Neural cell (in vitro differentiated cells): ENCODE results near the gene IL24. TPM values are rescaled to one million over a fixed set of nuclear protein-coding genes. Genes with fewer than 3 reads are reported as not detected.

Source experiments
- H2AFZ ChIP-seq: fragments of 200-600, 300-800 bp; sonication (generic), shearing (Covaris generic); 2 replicates; pipeline ENCODE4 v1.6.0; 2014; ENCODE audit warnings: low read depth, mild to moderate bottlenecking, antibody characterized with exemption, low read length, moderate library complexity
- H3F3A ChIP-seq: fragments of 200-600 bp; shearing (Covaris generic); 2 replicates; pipeline ENCODE4 v1.6.1; 2016; ENCODE audit warnings: mild to moderate bottlenecking, moderate library complexity, mixed read lengths, antibody characterized with exemption, low read length; ENCODE audit not compliant: insufficient read depth, poor library complexity, severe bottlenecking
- H3K27ac ChIP-seq: fragments of 200-600, 300-800 bp; sonication (generic), shearing (Covaris generic); 2 replicates; pipeline ENCODE4 v1.5.1; 2014; ENCODE audit warnings: mild to moderate bottlenecking, low read length, moderate library complexity
- H3K27me3 ChIP-seq: fragments of 300-800, 200-600 bp; sonication (generic), shearing (Covaris generic); 2 replicates; pipeline ENCODE4 v1.6.0; 2014; ENCODE audit warnings: mild to moderate bottlenecking, low read depth, low read length, moderate library complexity; ENCODE audit not compliant: insufficient read depth
- H3K36me3 ChIP-seq: fragments of 300-800, 200-600 bp; sonication (generic), shearing (Covaris generic); 2 replicates; pipeline ENCODE4 v1.5.1; 2014; ENCODE audit warnings: mild to moderate bottlenecking, antibody characterized with exemption, low read length, moderate library complexity; ENCODE audit not compliant: insufficient read depth
- H3K4me2 ChIP-seq: fragments of 300-800, 200-600 bp; sonication (generic), shearing (Covaris generic); 2 replicates; pipeline ENCODE4 v1.6.0; 2014; ENCODE audit warnings: mild to moderate bottlenecking, low read length
- H3K4me3 ChIP-seq: fragments of 300-800, 200-600 bp; sonication (generic), shearing (Covaris generic); 2 replicates; pipeline ENCODE4 v1.5.1; 2014; ENCODE audit warnings: mild to moderate bottlenecking, low read length, moderate library complexity
- H3K79me2 ChIP-seq: fragments of 200-600 bp; shearing (Covaris generic); replicated peaks from 2 replicates; pipeline ENCODE4 v1.6.0; 2014; ENCODE audit warnings: mild to moderate bottlenecking, low read length, moderate library complexity; ENCODE audit not compliant: insufficient read depth
- H3K9ac ChIP-seq: fragments of 300-800, 200-600 bp; sonication (generic), shearing (Covaris generic); 2 replicates; pipeline ENCODE4 v1.6.1; 2016; ENCODE audit warnings: mild to moderate bottlenecking, low read length, mixed read lengths
- H3K9me2 ChIP-seq: fragments of 200-600 bp; shearing (Covaris generic); 2 replicates; pipeline ENCODE4 v1.6.1; 2016; ENCODE audit warnings: mild to moderate bottlenecking, low read length, mixed read lengths; ENCODE audit not compliant: insufficient read depth
- H3K9me3 ChIP-seq: fragments of 200-600, 300-800 bp; sonication (generic), shearing (Covaris generic); 2 replicates; pipeline ENCODE4 v1.6.1; 2016; ENCODE audit warnings: mild to moderate bottlenecking, mixed run types, low read length, moderate library complexity, mixed read lengths
- H4K20me1 ChIP-seq: fragments of 200-600 bp; shearing (Covaris generic); 2 replicates; pipeline ENCODE4 v1.6.1; 2016; ENCODE audit warnings: mild to moderate bottlenecking, mixed run types; ENCODE audit not compliant: insufficient read depth
- CTCF ChIP-seq: fragments of 450-650 bp; IDR thresholded peaks from 2 replicates; pipeline ENCODE4 v1.5.1; 2014; ENCODE audit warnings: antibody characterized with exemption, mild to moderate bottlenecking, moderate library complexity; ENCODE audit not compliant: poor library complexity, severe bottlenecking
- EP300 ChIP-seq: fragments of 450-650 bp; conservative IDR thresholded peaks from 2 replicates; pipeline ENCODE4 v1.6.1; 2014; ENCODE audit warnings: antibody characterized with exemption, mild to moderate bottlenecking, moderate library complexity; ENCODE audit not compliant: poor library complexity, severe bottlenecking
- EZH2 ChIP-seq: fragments of 200-600, 300-800 bp; shearing (Covaris generic), sonication (generic); IDR thresholded peaks from 2 replicates; pipeline ENCODE4 v1.6.1; 2014; ENCODE audit warnings: antibody characterized with exemption, low read length, borderline replicate concordance, mild to moderate bottlenecking; ENCODE audit not compliant: insufficient read depth, poor library complexity, severe bottlenecking
- MXI1 ChIP-seq: fragments of 450-650 bp; conservative IDR thresholded peaks from 2 replicates; pipeline ENCODE4 v1.6.1; 2014; ENCODE audit warnings: antibody characterized with exemption, mild to moderate bottlenecking; ENCODE audit not compliant: poor library complexity, severe bottlenecking
- POLR2AphosphoS5 ChIP-seq: IDR thresholded peaks from 2 replicates; pipeline ENCODE4 v1.6.1; 2012
- RAD21 ChIP-seq: fragments of 450-650 bp; conservative IDR thresholded peaks from 2 replicates; pipeline ENCODE4 v1.6.1; 2014; ENCODE audit warnings: antibody characterized with exemption, mild to moderate bottlenecking, moderate library complexity
- REST ChIP-seq: IDR thresholded peaks from 2 replicates; pipeline ENCODE4 v1.6.1; 2012; ENCODE audit warnings: borderline replicate concordance
- SMC3 ChIP-seq: fragments of 450-650 bp; conservative IDR thresholded peaks from 2 replicates; pipeline ENCODE4 v1.6.1; 2014; ENCODE audit warnings: antibody characterized with exemption, mild to moderate bottlenecking, moderate library complexity; ENCODE audit not compliant: poor library complexity
- TAF1 ChIP-seq: IDR thresholded peaks from 2 replicates; pipeline ENCODE4 v1.6.1; 2012; ENCODE audit warnings: low read depth
- polyA plus RNA-seq: library from polyadenylated mRNA; depleted of rRNA; stranded (reverse); fragments of >200 nt; gene quantifications from 2 replicates; pipeline ENCODE4 v1.2.3, GENCODE V29; 2014

IL24 gene
- polyA plus RNA-seq, 1 donor from 2014 or later: not detected

GRCh38 chr1:206939841-206940587, 42.8 kb downstream of the IL24 start:
- Histone ChIP-seq H3K9me3 (no peaks in the 10 kb centered on the region), H3K4me3 (no peak overlapping the region), H2AFZ (no peak overlapping the region), H3K9ac (no peak overlapping the region), H3K4me2 (no peak overlapping the region), H3K27me3 (no peaks in the 10 kb centered on the region), H3K9me2 (no peaks in the 10 kb centered on the region), H3K27ac (no peak overlapping the region), H3K79me2 (no peaks in the 10 kb centered on the region), H4K20me1 (no peaks in the 10 kb centered on the region), H3K36me3 (no peaks in the 10 kb centered on the region), H3F3A (no peaks in the 10 kb centered on the region)
- TF ChIP-seq RAD21 (no peak), CTCF (no peak), EP300 (no peak), POLR2AphosphoS5 (no peak), REST (no peak), SMC3 (no peak), MXI1 (no peak), TAF1 (no peak), EZH2 (no peak)

- no peaks in the 10 kb centered on the region for H3K9me3 ChIP-seq
- no peak overlapping the region for H2AFZ ChIP-seq
- H3K27ac ChIP-seq: no peak overlapping the region
- no peak overlapping the region for H3K4me2 ChIP-seq
- H4K20me1 ChIP-seq: no peaks in the 10 kb centered on the region
- H3K4me3 ChIP-seq: no peak overlapping the region
- no peaks in the 10 kb centered on the region for H3F3A ChIP-seq
- no peaks in the 10 kb centered on the region for H3K79me2 ChIP-seq
- TF ChIP-seq EZH2 (no peak), SMC3 (no peak), MXI1 (no peak), RAD21 (no peak), REST (no peak), CTCF (no peak), TAF1 (no peak), EP300 (no peak), POLR2AphosphoS5 (no peak)
- H3K36me3 ChIP-seq: no peaks in the 10 kb centered on the region
- H3K9me2 ChIP-seq: no peaks in the 10 kb centered on the region
- no peak overlapping the region for H3K9ac ChIP-seq
- no peaks in the 10 kb centered on the region for H3K27me3 ChIP-seq
These were observed 43.3 kb downstream of the IL24 start for GRCh38 chr1:206940588-206940936.
